NCI-H446 (cell line): Measurements from ENCODE around the gene PTPN21.
A peak's percentile ranks its signal among the peaks of the same experiment; 100 is the strongest.

Experiments used
- DNase-seq, 2 experiments: peaks; one replicate each; lab custom pipeline; 2025; lab: John Stamatoyannopoulos, UW

PTPN21 gene

GRCh38 chr14:88504602-88505001 lies 50.2 kb downstream of the PTPN21 start:
- DNase-seq, result no peak

GRCh38 chr14:88503754-88504406 lies 50.9 kb downstream of the PTPN21 start:
- no peak for DNase-seq

GRCh38 chr14:88502740-88503139 lies 52.1 kb downstream of the PTPN21 start:
- DNase-seq, result no peak

GRCh38 chr14:88500611-88501010 lies 54.2 kb downstream of the PTPN21 start:
- DNase-seq, result no peak

GRCh38 chr14:88499225-88499624 lies 55.6 kb downstream of the PTPN21 start:
- DNase-seq, result no peak

GRCh38 chr14:88496414-88496813 lies 58.4 kb downstream of the PTPN21 start:
- no peak for DNase-seq

GRCh38 chr14:88493392-88494185 lies 61.2 kb downstream of the PTPN21 start:
- DNase-seq, result no peak

- peak; percentile 63 to 84 for DNase-seq
These were observed 62.3 kb downstream of the PTPN21 start for GRCh38 chr14:88492272-88493089.

- no peak for DNase-seq
These were observed 64.6 kb downstream of the PTPN21 start for GRCh38 chr14:88490168-88490567.

- no peak for DNase-seq
These were observed 65.9 kb downstream of the PTPN21 start for GRCh38 chr14:88488897-88489296.

GRCh38 chr14:88488081-88488480 lies 66.7 kb downstream of the PTPN21 start:
- DNase-seq, result no peak

- DNase-seq, result no peak
These were observed 72.3 kb downstream of the PTPN21 start for GRCh38 chr14:88482524-88482923.

GRCh38 chr14:88481794-88482193 lies 73.0 kb downstream of the PTPN21 start:
- no peak for DNase-seq

- no peak for DNase-seq
These were observed 73.7 kb downstream of the PTPN21 start for GRCh38 chr14:88481059-88481458.

GRCh38 chr14:88479574-88479987 lies 75.2 kb downstream of the PTPN21 start:
- no peak for DNase-seq

GRCh38 chr14:88478931-88479330 lies 75.9 kb downstream of the PTPN21 start:
- DNase-seq, result no peak

- no peak for DNase-seq
These were observed 77.1 kb downstream of the PTPN21 start for GRCh38 chr14:88477513-88478250.

GRCh38 chr14:88476825-88477224 lies 78.0 kb downstream of the PTPN21 start:
- no peak for DNase-seq

GRCh38 chr14:88476214-88476774 lies 78.5 kb downstream of the PTPN21 start:
- no peak for DNase-seq

- no peak for DNase-seq
These were observed 81.0 kb downstream of the PTPN21 start for GRCh38 chr14:88473791-88474190.
